Activated CD4-positive, alpha-beta T cell treated with anti-CD3 and anti-CD28 coated beads for 36 hours (primary cell): ENCODE measurements around the gene ARPC5. TPM values are rescaled to one million over a fixed set of nuclear protein-coding genes. Genes with fewer than 3 reads are reported as not detected.

Experiments used
- ATAC-seq: fragments of 200-7000 bp; cut with Tn5 transposase; one replicate; pipeline ENCODE4 v1.10.0; 2021; ENCODE audit warnings: mild to moderate bottlenecking, moderate library complexity
- CTCF ChIA-PET: fragments of 350-600 bp; sonication (Branson Sonifier 250); formaldehyde crosslinking; loops from one replicate; lab custom pipeline; 2021; ENCODE audit warnings: antibody characterized with exemption; lab: Charles Lee
- POLR2A ChIA-PET: fragments of 350-600 bp; sonication (Branson Sonifier 250); formaldehyde crosslinking; loops from one replicate; lab custom pipeline; 2021; ENCODE audit warnings: antibody characterized with exemption, inconsistent platforms; lab: Charles Lee
- DNase-seq: peaks from one replicate; pipeline ENCODE4 v3.0.0-alpha.2; 2020
- H3K27ac Mint-ChIP-seq: one replicate; pipeline ENCODE4 v1.8.0; 2021; ENCODE audit warnings: mixed read lengths
- H3K27me3 Mint-ChIP-seq: one replicate; pipeline ENCODE4 v1.8.0; 2021; ENCODE audit warnings: mixed read lengths
- H3K36me3 Mint-ChIP-seq: one replicate; pipeline ENCODE4 v1.8.0; 2021; ENCODE audit warnings: low read depth, mixed read lengths
- H3K4me1 Mint-ChIP-seq: one replicate; pipeline ENCODE4 v1.8.0; 2021; ENCODE audit warnings: mixed read lengths
- H3K4me3 Mint-ChIP-seq: one replicate; pipeline ENCODE4 v1.8.0; 2021; ENCODE audit warnings: mild to moderate bottlenecking, moderate library complexity, mixed read lengths
- H3K9me3 Mint-ChIP-seq: one replicate; pipeline ENCODE4 v1.8.0; 2021; ENCODE audit warnings: low read depth, mixed read lengths
- intact Hi-C, 2 experiments: fragments of 100-400 bp; cut with DNase I in 1 of 2; cut with micrococcal nuclease in 1 of 2; formaldehyde crosslinking; loops; one replicate each; pipeline versions ENCODE4 v1.14.2 to v1.15.1; 2022 to 2024; cut with DNase I, micrococcal nuclease
- total RNA-seq, 2 experiments: library from RNA; stranded (reverse); gene quantifications; one replicate each; pipeline ENCODE4 v1.2.3, GENCODE V29; 2021

The ARPC5 gene
- total RNA-seq, 2 experiments from 2014 or later: 115 to 165 TPM

- Mint-ChIP-seq H3K27me3 (no peaks in the 10 kb centered on the region), H3K4me1 (peaks cover 23% of the 10 kb centered on the region), H3K9me3 (no peaks in the 10 kb centered on the region), H3K36me3 (peaks cover 2% of the 10 kb centered on the region), H3K4me3 (no peak overlapping the region), H3K27ac (no peak overlapping the region)
- no peak for DNase-seq
- CTCF ChIA-PET: interaction anchor here (0.5 to 1.7 kb wide), 3 partner anchors 8 to 344 kb away, joined by 3 to 4 read pairs (median 4); no protein-coding TSS in a partner anchor
- POLR2A ChIA-PET: no interaction called here
- intact Hi-C loops: no loop called here
- ATAC-seq: no peak
Measured at GRCh38 chr1:183571678-183572268, 63.8 kb downstream of the ARPC5 start.

Other genes with a start within 250 kb of the ARPC5 start
- not detected for gene NMNAT2, start 217.4 kb downstream of the ARPC5 start, total RNA-seq
- 10 to 100 TPM; 56.6 to 62.1 TPM for gene SMG7, start 163.3 kb downstream of the ARPC5 start, total RNA-seq
- 1 to 10 TPM; 8.7 to 9.0 TPM for gene NCF2, start 45.3 kb downstream of the ARPC5 start, total RNA-seq
- gene APOBEC4, start 17.5 kb upstream of the ARPC5 start, total RNA-seq: not detected
- 1 to 10 TPM; 2.0 TPM for gene RGL1, start 169.3 kb upstream of the ARPC5 start, total RNA-seq